Stimulated activated CD4-positive, alpha-beta T cell treated with anti-CD3 and anti-CD28 coated beads, Interleukin-12 subunit alpha, Interleukin-12 subunit beta, amount 100 ng/mL, for 48 hours (primary cell): ENCODE data around the gene KLHL36.
A peak's percentile ranks its signal among the peaks of the same experiment; 100 is the strongest.

Experiments
- DNase-seq, 3 donors: peaks; one replicate each; pipeline ENCODE4 v3.0.0-alpha.2; 2020; ENCODE audit warnings: low read depth in 2 of 3, low spot score in 1 of 3

Gene KLHL36

DNA sequence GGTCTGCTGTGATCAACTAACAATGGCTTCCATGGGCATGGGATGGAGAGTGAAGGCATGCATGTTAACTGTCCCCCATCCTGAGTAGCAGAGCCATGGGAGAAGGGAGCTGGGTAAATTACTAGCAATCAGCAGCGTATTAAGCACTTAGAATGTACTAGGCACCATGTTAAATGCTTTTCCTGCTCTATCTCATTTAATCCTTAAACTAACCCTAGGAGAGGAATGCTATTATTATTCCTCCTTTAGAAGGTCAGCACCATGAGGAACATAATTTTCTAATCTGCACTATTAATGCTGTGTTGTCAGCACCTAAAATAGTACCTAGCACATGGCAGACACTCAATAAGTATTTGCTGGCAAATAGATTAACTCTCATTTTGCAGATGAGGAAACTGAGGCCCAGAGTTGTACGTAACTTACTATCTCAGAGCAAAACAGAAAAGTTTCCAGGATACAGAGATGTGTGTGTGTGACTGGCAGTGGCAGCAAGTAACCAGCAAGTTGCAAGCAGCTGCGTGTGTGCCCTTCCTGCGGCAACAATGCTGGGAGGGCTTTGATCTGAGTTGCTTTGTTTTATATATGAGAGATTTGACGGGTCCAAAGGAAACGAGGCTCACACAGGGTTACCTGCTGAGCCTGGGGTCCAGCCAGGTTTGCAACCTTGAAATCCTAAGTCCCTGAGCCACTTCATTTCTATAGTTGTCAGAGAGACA, 6.5 kb upstream of the KLHL36 start:
- no peak for DNase-seq

- DNase-seq = no peak
These were observed 5.1 kb upstream of the KLHL36 start for GRCh38 chr16:84643180-84643583.

GRCh38 chr16:84643674-84644073, 4.6 kb upstream of the KLHL36 start:
- DNase-seq = no peak

DNA sequence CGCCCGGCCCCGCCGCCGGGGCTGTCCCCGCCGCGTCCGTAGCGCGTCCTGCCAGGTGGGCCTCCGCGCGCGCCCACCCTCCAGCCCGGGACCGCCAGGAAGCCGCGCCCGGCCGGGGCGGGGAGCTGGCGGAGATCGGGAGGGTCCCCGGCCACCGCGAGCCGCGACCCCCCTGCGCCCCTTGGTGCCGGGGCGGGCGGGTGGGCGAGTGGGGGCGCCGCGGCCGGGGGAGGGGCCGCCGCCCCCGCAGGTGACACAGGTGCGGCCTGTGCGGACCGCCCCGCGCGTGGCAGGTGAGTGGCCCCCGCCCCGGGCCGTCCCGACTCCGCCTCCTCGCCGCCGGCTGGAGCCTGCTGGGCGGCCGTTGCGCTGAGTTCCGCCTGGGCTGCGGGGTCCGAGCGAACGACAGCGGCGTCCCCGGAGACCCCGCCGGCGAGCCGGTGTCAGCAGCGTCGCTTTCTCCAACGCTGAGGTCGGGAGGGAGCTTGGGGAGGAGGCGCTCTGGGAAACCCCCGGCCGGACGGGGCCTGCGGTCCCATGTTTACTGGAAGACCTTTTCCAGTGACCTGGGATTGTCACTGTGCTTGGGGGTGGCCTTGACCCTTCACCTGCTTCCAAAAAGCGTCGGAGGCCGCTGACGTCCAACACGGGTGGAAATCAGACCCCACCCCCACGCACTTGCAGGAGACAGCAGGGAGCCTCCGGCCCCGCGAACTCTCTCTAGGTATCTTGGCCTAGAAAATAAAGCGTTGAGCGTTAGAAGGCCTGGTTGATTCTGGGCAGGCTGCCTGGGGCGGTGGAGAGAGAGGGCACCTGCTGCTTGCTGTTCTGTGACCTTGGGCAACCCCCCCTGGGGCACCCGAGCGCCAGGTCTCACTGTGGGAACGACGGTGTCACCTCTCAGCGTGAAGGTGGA, 542 bp downstream of the KLHL36 start:
- peak in 1 of 3 donors; percentile 31 for DNase-seq

DNA sequence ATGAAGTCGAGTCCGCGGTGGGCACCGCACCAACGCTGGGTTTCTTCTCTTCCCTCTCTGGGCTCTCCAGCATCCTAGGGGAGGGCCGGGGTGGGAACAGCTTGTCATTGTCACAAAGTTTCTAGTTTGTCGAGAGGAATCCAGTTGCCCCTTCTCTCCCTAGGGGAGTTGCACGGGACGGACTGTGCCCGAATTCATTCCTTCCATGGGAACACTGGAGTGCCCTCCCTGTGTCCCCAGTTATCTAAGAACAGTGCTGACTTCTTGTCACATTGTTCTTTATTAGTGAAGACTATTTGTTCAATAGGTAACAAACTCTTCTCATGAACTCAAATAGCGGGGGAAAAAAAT, 1.2 kb downstream of the KLHL36 start:
- DNase-seq = no peak

DNA sequence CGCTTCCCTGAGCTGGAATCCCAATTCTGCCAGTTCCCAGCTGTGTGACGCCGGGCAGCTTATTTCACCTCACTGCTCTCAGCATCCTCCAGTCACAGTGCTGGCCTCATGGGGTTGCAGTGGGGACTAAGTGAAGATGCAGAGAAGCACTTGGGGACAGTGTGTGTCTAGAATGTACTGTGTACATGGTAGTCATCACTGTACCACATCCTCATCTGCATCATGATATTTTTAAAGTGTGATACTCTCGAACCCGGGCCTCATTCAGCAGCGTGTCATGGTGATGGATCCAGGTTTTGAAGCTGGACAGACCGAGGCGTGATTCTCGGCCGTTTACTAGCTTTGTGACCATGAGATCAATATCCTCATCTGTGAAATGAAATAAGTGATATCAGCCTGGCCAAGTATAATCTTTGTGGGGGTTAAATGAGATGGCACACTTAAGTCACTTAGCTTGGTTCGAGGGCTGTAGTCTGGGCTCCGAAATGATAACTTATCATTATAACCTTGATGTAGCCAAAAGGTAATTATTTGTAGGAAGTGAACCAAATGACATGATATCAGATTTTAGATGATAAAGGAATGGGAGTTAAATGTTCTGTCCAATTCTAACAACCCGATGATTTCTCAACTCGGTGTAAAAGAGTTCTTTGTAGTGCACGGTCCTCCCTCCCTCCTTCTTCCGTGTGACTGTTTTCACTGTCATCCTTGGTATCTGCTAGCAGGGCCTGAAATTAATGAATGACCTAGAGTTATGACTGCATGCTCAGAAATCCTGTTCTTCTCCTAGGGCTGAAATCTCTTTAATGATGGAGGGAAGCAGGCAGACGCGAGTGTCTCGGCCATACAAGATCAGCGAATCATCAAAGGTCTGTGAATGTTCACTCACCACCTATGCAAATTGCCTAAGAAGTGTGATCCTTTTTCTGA, 2.0 kb downstream of the KLHL36 start:
- no peak for DNase-seq

GRCh38 chr16:84652566-84652965, 4.3 kb downstream of the KLHL36 start:
- no peak for DNase-seq

DNA sequence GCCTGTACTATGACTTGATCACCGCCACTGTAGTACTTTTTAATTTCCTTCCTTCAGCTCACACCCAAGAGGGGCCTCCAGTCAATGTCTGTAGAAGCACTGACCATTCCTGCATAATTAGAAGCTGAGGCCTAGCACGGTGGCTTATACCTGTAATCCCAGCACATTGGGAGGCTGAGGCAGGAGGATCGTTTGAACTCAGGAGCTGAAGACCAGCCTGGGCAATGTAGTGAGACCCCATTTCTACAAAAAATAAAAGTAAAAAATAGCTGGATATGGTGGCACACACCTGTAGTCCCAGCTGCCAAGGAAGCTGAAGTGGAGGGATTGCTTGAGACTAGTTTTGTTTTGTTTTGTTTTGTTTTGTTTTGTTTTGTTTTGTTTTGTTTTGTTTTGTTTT, 5.9 kb downstream of the KLHL36 start:
- DNase-seq = no peak

DNA sequence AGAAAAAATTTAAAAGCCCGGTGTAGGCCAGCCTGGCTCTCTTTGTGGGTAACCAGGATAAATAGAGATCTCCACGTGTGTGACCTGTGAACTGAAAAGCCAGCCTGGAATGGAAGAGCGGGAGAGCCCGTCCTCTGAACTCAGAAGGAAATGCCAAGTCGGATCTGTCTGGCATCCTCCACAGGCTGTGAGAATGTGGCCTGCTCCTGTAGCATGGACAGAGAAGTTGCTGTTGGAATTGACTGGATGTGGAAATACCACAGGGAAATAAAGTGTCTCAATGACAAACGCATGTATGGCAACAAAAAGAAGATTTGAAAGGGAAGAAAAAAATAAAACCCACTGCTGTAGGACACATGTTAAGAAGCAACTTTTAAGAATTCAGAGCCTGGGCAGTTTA, 6.7 kb downstream of the KLHL36 start:
- DNase-seq = no peak

GRCh38 chr16:84656649-84657048, 8.3 kb downstream of the KLHL36 start:
- no peak for DNase-seq

GRCh38 chr16:84657229-84657837, 9.0 kb downstream of the KLHL36 start:
- no peak for DNase-seq

DNA sequence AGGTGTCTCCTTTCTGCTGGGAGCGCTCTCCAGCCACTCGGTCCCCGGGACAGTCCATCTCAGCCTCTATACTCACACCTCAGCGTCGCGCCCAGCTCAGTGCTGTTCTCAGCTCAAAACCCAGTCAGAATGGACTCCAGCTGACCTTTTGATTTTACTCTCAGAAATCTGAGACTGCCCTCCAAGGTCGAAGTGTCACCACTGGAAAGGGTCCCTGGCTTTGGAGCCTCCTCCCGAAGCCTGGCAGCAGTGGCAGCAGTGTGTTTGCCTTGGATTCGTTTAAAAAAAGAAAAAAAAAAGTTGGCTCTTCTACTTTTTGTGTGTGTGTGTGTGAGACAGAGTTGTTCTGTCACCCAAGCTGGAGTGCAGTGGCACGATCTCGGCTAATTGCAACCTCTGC, 10.4 kb downstream of the KLHL36 start:
- no peak for DNase-seq

DNA sequence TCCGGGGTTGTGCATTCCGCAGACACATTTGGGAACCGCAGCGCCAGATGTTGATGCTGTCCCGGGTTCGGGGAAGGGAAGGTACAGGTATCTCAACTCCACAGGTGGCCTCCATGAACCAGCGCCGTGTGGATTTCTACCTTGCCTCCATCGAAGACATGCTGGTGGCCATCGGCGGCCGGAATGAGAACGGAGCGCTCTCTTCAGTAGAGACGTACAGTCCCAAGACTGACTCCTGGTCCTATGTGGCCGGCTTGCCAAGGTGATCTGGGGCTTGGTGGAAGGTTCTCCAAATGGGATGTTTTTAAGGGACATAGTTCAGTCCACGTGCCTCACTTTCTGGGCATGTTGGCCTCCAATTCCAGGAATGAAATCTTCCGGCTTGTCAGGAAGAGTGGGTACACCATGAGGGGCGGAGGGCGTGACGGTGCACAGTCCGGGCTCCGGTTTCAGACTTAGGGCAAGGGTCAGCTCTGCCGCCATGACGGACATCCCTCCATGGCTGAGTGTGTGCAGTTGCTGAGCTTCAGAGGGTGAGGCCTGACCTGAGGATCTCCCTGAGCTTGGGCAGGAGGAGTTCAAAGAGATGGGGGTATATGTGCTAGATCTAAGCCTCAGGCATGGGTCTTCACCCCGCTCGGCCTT, 11.5 kb downstream of the KLHL36 start:
- no peak for DNase-seq

DNA sequence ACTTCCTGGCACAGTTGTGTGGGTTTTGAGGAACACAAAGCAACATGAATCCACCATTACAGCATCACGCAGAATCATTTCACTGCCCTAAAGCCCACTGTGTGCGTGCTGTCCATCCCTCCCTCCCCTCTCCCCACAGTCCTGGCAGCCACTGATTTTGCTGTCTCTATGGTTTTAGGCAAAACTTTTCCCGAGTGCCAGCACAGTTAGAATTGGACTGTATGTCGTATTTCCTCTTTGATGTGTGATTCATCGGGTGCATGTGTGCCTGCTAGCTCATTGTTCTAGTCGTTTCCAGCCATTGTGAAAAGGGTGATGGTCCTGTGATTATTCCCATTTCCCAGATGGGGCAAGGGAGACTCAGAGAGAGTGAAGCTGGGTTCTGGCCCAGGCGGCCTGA, 12.7 kb downstream of the KLHL36 start:
- DNase-seq = no peak

DNA sequence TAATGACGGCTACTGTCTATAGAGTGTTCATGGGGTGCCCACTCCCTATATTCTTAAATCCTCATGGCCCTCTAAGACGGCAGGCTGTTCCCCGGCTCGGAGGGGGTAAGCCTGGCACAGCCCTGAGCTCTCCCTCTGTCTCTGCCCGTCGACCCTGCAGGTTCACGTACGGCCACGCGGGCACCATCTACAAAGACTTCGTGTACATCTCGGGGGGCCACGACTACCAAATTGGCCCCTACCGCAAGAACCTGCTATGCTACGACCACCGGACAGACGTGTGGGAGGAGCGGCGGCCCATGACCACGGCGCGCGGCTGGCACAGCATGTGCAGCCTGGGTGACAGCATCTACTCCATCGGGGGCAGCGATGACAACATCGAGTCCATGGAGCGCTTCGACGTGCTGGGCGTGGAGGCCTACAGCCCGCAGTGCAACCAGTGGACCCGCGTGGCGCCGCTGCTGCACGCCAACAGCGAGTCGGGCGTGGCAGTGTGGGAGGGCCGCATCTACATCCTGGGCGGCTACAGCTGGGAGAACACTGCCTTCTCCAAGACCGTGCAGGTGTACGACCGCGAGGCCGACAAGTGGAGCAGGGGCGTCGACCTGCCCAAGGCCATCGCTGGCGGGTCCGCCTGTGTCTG, 13.2 kb downstream of the KLHL36 start:
- DNase-seq = no peak

- DNase-seq = no peak
These were observed 14.2 kb downstream of the KLHL36 start for GRCh38 chr16:84662471-84662870.

GRCh38 chr16:84663433-84664101, 15.3 kb downstream of the KLHL36 start:
- DNase-seq = no peak

DNA sequence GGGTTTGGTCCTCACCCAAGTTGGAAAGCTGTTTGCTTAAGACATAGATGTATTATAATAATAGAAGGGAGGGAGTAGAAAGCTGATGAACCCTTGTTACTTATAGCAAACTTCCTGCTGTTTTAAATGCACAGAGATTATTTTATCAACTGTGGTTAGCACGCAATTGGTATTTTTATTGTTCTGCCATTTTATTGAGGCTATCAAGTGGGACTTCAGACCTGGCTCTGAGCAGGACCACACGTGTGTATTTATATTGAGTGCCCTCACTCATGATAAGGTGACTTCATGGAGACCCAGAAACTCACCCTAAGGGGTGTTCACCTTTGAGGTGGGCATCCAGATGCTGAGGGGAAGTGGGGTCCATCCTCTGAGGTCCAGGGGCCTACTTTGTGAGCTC, 17.0 kb downstream of the KLHL36 start:
- no peak for DNase-seq

DNA sequence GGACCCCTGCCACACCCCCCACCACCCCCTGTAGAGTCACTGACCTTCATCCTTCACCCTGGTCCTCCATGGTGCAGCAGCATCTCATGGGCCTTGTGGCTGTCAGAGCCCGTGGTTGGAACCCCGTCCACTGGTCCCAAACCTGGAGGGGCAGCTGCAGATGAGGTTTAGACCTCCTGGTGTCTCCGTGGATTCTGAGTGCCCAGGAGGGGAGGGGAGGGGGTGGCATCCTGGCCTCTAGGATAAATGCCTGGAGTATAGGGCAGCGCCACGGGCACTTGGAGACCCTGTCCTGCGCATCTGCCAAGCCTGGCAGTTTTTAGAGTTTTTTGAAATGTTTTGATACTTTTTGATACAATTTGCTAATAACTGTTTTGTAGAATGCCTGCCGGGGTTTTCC, 17.5 kb downstream of the KLHL36 start:
- no peak for DNase-seq
